K562 (cell line): Measurements from ENCODE around the gene TAF10. TPM values are rescaled to one million over a fixed set of nuclear protein-coding genes. Genes with fewer than 3 reads are reported as not detected.

ENCODE experiments used
- C11orf30 ChIP-seq: fragments of 450-650 bp; IDR thresholded peaks from 2 replicates; pipeline ENCODE4 v1.6.1; 2016; ENCODE audit warnings: low read depth, mild to moderate bottlenecking
- CBX3 ChIP-seq, 2 experiments: IDR thresholded peaks; 1 replicate in 1 of 2; 2 replicates in 1 of 2; pipeline ENCODE4 v1.6.1; 2012; ENCODE audit warnings: inconsistent platforms in 2 of 2, low read length in 2 of 2, borderline replicate concordance in 1 of 2, control low read depth in 1 of 2
- CHD2 ChIP-seq: IDR thresholded peaks from 2 replicates; pipeline ENCODE4 v1.6.1; 2011; ENCODE audit warnings: low read depth, low read length
- ETS2 ChIP-seq: IDR thresholded peaks from 2 replicates; pipeline ENCODE4 v1.6.1; 2016; ENCODE audit warnings: borderline replicate concordance, missing genetic modification characterization, mild to moderate bottlenecking, moderate library complexity, missing compliant biosample characterization; ENCODE audit not compliant: poor library complexity, severe bottlenecking
- GABPB1 ChIP-seq: sonication (generic); formaldehyde crosslinking; IDR thresholded peaks from 2 replicates; pipeline ENCODE4 v1.8.0; 2022; ENCODE audit warnings: mild to moderate bottlenecking, missing genetic modification reagents
- GTF2F1 ChIP-seq: IDR thresholded peaks from 2 replicates; pipeline ENCODE4 v1.6.1; 2011; ENCODE audit warnings: low read depth, low read length, improper control_type of control experiment
- HDAC6 ChIP-seq: IDR thresholded peaks from 2 replicates; pipeline ENCODE4 v1.6.1; 2012; ENCODE audit warnings: low read depth, mild to moderate bottlenecking, control low read depth, inconsistent platforms, low read length, moderate library complexity
- PRMT5 ChIP-seq: sonication (generic); formaldehyde crosslinking; IDR thresholded peaks from 2 replicates; pipeline ENCODE4 v1.5.0; 2020; ENCODE audit warnings: missing genetic modification reagents
- RCOR1 ChIP-seq, 2 experiments: IDR thresholded peaks; 2 replicates each; pipeline ENCODE4 v1.6.1; 2012; ENCODE audit warnings: low read depth in 2 of 2, low read length in 2 of 2, borderline replicate concordance in 1 of 2, improper control_type of control experiment in 1 of 2
- SAP30 ChIP-seq: fragments of 200-600 bp; sonication (generic); IDR thresholded peaks from 2 replicates; pipeline ENCODE4 v1.6.1; 2012; ENCODE audit warnings: borderline replicate concordance, low read depth, mild to moderate bottlenecking, moderate library complexity, low read length, control low read depth, inconsistent platforms; ENCODE audit not compliant: insufficient read depth, poor library complexity, severe bottlenecking
- ZNF277 ChIP-seq: fragments of 250-450 bp; sonication (Bioruptor Pico); IDR thresholded peaks from 2 replicates; pipeline ENCODE4 v1.8.0; 2022; ENCODE audit warnings: inconsistent platforms, mild to moderate bottlenecking, moderate library complexity, borderline replicate concordance
- ZNF436 ChIP-seq: fragments of 250-450, 450-650 bp; sonication (Bioruptor Pico); formaldehyde crosslinking; IDR thresholded peaks from 2 replicates; pipeline ENCODE4 v1.7.0; 2020; ENCODE audit warnings: mild to moderate bottlenecking
- ZNF583 ChIP-seq: fragments of 250-450 bp; sonication (Bioruptor Pico); IDR thresholded peaks from 2 replicates; pipeline ENCODE4 v1.4.0; 2020
- polyA plus RNA-seq, 8 experiments: library from polyadenylated mRNA; depleted of rRNA in 4 of 8; stranded (reverse) in 5 of 8; unstranded in 3 of 8; fragments of >200 nt; fragmentation: Nextera tagmentation in 2 of 8; fragmentation: Illumina TruSeq in 1 of 8; extraction: Ambion mirVana in 2 of 8; extraction: Trizol in 1 of 8; gene quantifications; 2 replicates each; pipeline versions ENCODE4 v1.2.1 to v1.2.3, GENCODE V29; 2011 to 2014; ENCODE audit warnings: inconsistent platforms in 1 of 8, missing spikeins in 1 of 8
- total RNA-seq, 7 experiments: library from RNA; depleted of rRNA in 6 of 7; stranded (reverse); fragments of >200 nt in 6 of 7; fragmentation: Illumina TruSeq in 2 of 7; extraction: Trizol in 2 of 7; gene quantifications; 2 replicates each; pipeline versions ENCODE4 v1.2.1 to v1.2.3, GENCODE V29; 2011 to 2021; ENCODE audit warnings: low replicate concordance in 1 of 7
- TF ChIP-seq, protein P1 (sequence below): fragments of 250-450 bp; sonication (Bioruptor Pico); IDR thresholded peaks from 2 replicates; pipeline ENCODE4 v1.5.0; 2020; ENCODE audit warnings: mild to moderate bottlenecking
- TF ChIP-seq, protein P2 (sequence below), 2 experiments: fragments of 450-650 bp; formaldehyde crosslinking in 1 of 2; IDR thresholded peaks; 2 replicates each; pipeline versions ENCODE4 v1.4.0 to v1.6.1; 2014 to 2020; ENCODE audit warnings: mild to moderate bottlenecking in 2 of 2, borderline replicate concordance in 1 of 2, low read depth in 1 of 2

TAF10 gene
- total and polyA plus RNA-seq, 9 of the 15 experiments (the other 6 are each of a cell fraction or from before 2014, with no cell fraction given), result 19.5 to 197 (median 121) TPM

- TF ChIP-seq CBX3 (IDR thresholded peaks at IDR 0.05; ENCODE audit: borderline replicate concordance in 1 of 2, low read length in 2 of 2) (no peak), SAP30 (no peak), GABPB1 (no peak), ZNF436 (no peak), GTF2F1 (no peak), ZNF583 (CRISPR knock-in tag) (no peak), C11orf30 (no peak), PRMT5 (CRISPR knock-in tag) (no peak), HDAC6 (no peak), ETS2 (tag) (no peak), ZNF277 (CRISPR knock-in tag) (no peak), CHD2 (no peak), RCOR1 (IDR thresholded peaks at IDR 0.05; ENCODE audit: borderline replicate concordance in 1 of 2, low read depth in 2 of 2, low read length in 2 of 2) (no peak)
- TF ChIP-seq, protein P1, sequence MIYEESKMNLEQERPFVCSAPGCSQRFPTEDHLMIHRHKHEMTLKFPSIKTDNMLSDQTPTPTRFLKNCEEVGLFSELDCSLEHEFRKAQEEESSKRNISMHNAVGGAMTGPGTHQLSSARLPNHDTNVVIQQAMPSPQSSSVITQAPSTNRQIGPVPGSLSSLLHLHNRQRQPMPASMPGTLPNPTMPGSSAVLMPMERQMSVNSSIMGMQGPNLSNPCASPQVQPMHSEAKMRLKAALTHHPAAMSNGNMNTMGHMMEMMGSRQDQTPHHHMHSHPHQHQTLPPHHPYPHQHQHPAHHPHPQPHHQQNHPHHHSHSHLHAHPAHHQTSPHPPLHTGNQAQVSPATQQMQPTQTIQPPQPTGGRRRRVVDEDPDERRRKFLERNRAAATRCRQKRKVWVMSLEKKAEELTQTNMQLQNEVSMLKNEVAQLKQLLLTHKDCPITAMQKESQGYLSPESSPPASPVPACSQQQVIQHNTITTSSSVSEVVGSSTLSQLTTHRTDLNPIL (CRISPR knock-in tag), result no peak
- TF ChIP-seq, protein P2, sequence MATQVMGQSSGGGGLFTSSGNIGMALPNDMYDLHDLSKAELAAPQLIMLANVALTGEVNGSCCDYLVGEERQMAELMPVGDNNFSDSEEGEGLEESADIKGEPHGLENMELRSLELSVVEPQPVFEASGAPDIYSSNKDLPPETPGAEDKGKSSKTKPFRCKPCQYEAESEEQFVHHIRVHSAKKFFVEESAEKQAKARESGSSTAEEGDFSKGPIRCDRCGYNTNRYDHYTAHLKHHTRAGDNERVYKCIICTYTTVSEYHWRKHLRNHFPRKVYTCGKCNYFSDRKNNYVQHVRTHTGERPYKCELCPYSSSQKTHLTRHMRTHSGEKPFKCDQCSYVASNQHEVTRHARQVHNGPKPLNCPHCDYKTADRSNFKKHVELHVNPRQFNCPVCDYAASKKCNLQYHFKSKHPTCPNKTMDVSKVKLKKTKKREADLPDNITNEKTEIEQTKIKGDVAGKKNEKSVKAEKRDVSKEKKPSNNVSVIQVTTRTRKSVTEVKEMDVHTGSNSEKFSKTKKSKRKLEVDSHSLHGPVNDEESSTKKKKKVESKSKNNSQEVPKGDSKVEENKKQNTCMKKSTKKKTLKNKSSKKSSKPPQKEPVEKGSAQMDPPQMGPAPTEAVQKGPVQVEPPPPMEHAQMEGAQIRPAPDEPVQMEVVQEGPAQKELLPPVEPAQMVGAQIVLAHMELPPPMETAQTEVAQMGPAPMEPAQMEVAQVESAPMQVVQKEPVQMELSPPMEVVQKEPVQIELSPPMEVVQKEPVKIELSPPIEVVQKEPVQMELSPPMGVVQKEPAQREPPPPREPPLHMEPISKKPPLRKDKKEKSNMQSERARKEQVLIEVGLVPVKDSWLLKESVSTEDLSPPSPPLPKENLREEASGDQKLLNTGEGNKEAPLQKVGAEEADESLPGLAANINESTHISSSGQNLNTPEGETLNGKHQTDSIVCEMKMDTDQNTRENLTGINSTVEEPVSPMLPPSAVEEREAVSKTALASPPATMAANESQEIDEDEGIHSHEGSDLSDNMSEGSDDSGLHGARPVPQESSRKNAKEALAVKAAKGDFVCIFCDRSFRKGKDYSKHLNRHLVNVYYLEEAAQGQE (IDR thresholded peaks at IDR 0.05; ENCODE audit: borderline replicate concordance), result no peak; the same call in 1 of the 2 replicates
- TF ChIP-seq, protein P2 (CRISPR knock-in tag; IDR thresholded peaks at IDR 0.05; ENCODE audit: low read depth), result peak; percentile 56; the same call in 1 of the 2 replicates
These were observed 689 bp downstream of the TAF10 start (continued) for GRCh38 chr11:6611092-6611962.
